GM19238 (cell line): ENCODE results near the gene VSTM4.

ENCODE experiments used
- DNase-seq: peaks from one replicate; pipeline ENCODE4 v3.0.0; 2011; ENCODE audit warnings: low spot score; ENCODE audit not compliant: insufficient read length

VSTM4 gene

GRCh38 chr10:49071160-49071761 is 44.1 kb downstream of the VSTM4 start:
- DNase-seq: no peak

DNA sequence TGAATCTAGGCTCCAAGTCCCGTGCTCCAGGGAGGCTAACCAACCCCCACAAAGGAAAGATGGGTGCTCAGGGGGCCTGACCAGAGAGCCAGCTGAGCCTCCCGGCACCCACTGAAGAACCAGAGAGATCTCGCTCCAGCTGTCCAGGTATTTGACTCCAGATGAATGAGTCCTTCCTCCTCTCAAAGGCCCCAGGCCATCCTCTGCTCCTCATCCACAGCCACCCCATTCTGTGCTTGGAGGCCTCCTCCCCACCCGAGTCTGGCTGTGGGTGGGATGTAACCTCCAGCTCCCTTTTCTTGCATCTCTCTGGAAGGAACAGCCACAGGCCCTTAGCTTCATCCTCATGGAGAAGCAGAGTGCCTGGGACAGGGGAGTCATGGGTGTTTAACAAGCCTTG is 44.6 kb downstream of the VSTM4 start:
- DNase-seq: no peak

DNA sequence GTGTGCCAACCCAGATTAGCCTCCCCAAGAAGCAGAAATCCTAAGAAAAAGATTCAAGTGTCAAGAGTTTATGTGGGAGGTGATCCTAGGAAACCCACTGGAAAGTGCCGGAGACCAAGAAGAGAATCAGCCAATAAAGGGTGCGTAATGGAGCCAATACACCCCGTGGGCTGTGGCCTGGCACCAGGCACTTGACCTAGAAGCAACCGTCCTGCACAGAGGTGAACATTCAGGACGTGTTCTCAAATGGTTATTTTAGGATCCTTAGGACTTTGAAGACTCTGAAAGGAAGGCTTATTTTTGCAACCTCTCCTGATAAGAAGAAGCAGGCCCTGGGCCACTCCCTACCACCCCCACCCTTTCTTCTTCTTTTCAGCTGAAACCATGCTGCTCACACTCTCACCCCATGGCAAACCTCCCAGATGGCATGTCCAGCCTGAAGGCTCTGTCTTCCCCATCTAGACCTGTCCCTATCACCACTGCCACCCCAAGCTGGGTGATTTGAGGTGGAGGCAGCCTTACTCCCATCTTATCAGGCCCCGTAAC is 46.6 kb downstream of the VSTM4 start:
- DNase-seq: no peak

GRCh38 chr10:49068209-49068608 is 47.1 kb downstream of the VSTM4 start:
- DNase-seq: no peak

- no peak for DNase-seq
Observed at GRCh38 chr10:49066944-49067730, 48.2 kb downstream of the VSTM4 start.

DNA sequence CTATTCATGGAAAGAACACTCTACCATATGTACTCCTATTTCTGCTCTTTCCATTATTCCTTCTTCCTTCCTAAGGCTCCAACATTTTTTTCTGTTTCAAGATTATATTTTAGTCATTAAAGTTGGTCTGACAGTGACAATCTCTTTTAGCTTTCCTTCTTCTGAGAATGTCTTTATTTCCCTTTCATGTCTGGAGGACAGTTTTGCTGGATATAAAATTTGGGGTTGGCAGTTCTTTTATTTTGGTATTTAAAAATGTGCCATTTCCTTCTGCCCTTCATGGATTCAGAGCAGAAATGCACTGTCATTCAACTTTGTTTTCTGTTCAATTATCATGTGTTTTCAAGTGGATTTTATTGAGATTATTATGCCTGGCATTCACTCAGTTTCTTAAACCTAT is 53.1 kb downstream of the VSTM4 start:
- no peak for DNase-seq

GRCh38 chr10:49061667-49062066 is 53.7 kb downstream of the VSTM4 start:
- no peak for DNase-seq

GRCh38 chr10:49058463-49059255 is 56.7 kb downstream of the VSTM4 start:
- no peak for DNase-seq

DNA sequence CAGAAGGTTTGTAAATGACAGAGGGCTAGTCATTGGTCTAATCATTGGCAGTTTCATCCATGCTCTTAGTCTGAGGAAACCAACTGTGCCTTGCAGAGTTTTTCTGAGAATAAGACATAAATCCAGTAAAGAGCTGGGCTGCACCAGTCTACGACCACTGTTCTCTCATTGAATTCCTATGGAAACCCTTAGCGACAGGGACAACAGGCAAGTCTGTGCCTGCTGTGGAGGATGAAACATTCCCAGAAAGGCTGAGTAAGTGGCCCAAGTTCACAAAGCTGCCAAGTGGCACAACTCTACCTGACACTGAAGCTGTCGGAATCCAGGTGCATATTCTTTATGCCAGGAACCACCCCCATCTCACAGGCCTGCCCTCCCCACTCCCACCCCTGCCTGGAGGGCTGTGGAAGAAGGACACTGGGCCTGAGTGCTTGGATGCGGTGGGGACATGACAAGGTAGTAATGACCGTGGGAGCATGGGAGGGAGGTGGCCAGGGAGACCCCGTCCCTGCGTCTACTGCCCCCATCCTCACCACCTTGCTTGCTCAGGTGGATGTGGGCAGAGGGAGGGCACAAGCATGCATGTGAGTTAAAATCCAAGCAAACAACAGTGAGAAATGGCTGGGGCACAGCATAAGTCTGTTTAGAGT is 58.0 kb downstream of the VSTM4 start:
- no peak for DNase-seq

DNA sequence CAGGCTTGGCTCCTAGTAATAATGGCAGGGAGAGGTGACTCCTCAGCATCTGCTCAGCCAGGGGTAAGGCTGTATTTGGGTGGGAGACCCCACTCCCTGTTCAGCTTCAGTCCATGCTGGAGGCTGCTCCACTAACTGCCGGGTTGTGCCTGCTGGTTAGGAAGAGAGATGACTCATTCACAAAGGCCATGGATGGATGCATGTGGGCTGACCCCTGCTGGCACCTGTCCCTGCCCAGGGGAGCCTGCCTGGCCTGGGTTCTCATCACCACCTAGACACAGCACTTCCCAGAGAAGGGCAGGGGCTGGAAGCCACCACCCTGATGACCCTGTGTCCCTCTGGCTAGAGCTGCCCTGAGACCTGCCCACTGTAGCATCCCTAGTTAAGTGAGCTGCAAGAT is 59.0 kb downstream of the VSTM4 start:
- no peak for DNase-seq

- DNase-seq: no peak
Observed at GRCh38 chr10:49055221-49055849, 60.0 kb downstream of the VSTM4 start.

- DNase-seq: no peak
Observed at GRCh38 chr10:49054753-49055152, 60.6 kb downstream of the VSTM4 start.

DNA sequence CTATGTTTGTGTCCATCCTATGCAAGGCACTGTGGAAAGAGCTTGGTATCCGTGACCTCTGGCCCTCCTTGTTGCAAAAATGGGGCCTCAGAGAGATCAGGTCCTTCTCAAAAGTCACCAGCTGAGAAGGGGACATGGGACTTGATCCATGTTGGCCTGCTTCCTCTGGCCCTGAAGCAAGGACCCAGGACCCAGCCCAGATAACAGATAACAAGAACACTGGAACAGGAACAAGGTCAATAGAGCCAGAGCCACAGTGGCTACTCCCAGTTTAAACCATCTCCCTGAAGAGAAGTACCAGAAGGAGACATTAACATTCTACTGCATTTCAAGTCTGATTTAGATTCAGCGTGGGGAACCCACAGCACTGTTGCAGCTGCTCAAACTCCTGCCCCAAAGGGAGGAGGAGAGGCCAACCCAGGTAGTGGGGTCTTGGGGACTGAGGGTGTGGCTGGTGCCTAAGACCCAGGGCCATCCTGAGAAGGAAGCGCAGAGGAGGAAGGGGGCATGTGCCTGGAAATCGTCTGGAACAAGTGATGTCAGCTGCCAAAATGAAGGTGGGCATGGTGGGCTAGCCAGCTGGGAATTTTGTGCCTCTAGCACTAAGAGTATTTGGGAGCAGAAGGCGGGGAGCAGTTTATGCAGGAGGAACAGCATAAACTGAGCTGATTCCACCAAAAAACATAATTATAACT is 61.2 kb downstream of the VSTM4 start:
- no peak for DNase-seq

GRCh38 chr10:49053053-49053997 is 62.0 kb downstream of the VSTM4 start:
- DNase-seq: no peak

DNA sequence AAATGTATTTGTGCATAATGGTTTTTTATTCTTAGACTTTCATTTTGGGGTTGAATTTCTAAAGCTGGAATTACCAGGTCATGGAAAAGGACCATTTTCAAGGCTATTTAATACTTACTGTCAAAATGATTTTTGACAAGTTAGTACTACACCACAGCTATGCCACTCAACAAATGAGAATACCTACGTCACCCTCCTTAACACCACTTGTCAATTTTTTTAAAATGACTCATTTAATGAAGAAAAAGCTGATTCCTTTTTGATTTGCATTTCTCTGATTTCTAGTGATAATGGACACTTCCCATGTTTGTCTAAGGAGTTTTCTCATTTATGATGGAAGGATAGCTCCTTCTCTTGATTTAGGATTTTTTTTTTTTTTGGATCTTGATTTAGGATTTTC is 63.3 kb downstream of the VSTM4 start:
- DNase-seq: no peak

- no peak for DNase-seq
Observed at GRCh38 chr10:49050906-49051305, 64.4 kb downstream of the VSTM4 start.

DNA sequence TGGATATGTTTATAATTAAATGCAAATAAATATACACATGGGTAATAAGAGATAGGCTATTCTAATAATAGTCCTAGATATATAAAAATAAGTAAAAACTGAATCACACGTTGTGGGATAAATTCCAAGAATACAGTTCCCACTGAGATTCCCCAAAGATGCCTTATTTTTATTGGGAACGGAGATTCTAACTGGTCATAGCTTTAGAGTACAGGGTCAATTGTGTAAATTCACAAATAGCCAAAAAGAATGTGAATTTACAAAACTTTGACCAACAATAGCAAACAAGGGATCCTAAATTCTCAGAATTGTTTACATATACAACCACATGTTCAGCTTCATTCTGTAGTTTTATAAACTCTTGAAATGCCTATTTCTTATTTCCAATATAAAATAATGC is 65.0 kb downstream of the VSTM4 start:
- no peak for DNase-seq

DNA sequence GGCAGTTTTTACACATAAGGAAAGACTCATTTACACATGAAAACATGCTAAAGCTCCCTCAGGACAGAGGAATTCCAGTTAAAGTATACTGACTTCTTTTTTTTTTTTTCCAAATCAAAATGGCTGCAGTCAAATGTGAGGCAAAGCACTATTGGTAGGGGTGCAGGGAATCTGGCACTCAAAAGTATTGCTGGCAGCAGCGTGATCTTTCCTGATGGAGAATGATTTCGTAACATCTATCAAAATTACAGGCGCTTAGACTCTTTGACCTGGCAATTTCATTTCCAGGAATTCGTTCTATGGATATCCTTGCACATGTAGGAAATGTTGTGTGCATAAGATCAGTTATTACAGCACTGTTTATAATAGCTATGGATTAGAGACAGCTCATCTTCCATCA is 65.7 kb downstream of the VSTM4 start:
- no peak for DNase-seq

DNA sequence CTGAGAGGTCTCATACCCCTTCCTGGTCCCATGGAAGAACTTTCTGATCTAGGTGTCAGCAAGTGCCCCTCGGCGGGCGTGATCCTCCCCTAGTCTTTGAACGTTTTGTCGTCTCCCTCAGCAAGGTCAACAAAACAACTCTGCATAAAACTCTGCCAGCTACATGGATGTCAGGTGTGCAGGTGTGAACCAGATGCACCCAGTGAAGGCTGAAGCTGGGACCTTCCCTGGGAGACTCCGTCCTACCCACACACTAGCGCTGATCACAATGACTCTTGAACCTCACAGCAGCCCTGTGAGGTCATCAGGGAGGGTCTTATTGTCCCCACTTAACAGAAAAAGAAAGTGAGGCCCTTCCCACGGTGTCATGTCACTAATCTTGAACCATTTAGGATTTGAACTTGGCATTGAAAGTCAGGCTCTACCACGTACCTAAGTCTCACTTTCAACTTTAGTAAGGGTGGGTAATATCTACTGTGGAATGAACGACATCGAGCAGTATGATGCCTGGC is 68.1 kb downstream of the VSTM4 start:
- no peak for DNase-seq
